Placental epithelial cell (primary cell): ENCODE data around the gene UPK3BL2. TPM values are rescaled to one million over a fixed set of nuclear protein-coding genes. Genes with fewer than 3 reads are reported as not detected.

Source experiments
- total RNA-seq: library from RNA; depleted of rRNA; stranded (reverse); fragments of >200 nt; gene quantifications from 2 replicates; pipeline ENCODE4 v1.2.3, GENCODE V29; 2012

UPK3BL2 gene
- total RNA-seq, result 12.2 and 20.2 TPM in 2 replicates

DNA sequence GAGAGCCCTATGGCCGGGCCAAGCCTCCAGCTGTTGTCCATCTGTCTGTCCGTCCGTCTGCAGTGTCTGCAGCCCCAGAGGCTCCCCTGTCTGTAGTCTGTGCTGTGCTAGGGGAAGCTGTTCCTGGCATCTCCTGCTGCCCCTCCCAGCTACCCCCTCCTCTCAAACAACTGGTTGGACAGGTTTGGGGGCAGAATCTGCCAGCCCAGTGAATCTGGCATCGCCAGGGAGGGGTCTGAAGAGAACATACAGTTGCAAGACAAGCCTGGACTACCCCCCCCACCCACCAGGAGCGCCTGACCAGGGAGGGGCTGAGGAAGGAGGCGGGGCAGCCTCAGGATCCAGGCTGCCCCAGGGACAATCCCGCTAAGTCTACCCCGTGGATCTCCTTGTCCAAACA lies at the start of gene UPK3BL2:
Gene UPK3BL2, minus strand, starts transcription at position 101 of the 400 bp plus-strand sequence. Its CDS starts 60 bp downstream, at position 41.

GRCh38 chr7:102572261-102573239 lies 29.1 kb upstream of the UPK3BL2 start, which contains the start of gene POLR2J3:
TSS of gene POLR2J3 (minus strand) at chr7:102572583. CDS start at chr7:102572521, 62 bp downstream.

GRCh38 chr7:102550808-102551422 lies 7.4 kb upstream of the UPK3BL2 start, which contains the start of gene SPDYE2:
TSS of gene SPDYE2 (plus strand) at chr7:102551226. CDS start at chr7:102553256, 2,030 bp downstream.

GRCh38 chr7:102517550-102518147 lies 25.8 kb downstream of the UPK3BL2 start, which contains the start of gene RASA4B:
TSS of gene RASA4B (minus strand) at chr7:102517777. CDS start at chr7:102517710, 67 bp downstream.

Other genes starting within 250 kb of the UPK3BL2 start
- gene SPDYE6, start 187.3 kb downstream of the UPK3BL2 start, total RNA-seq, result not detected in 2 replicates
- gene PRKRIP1, start 147.3 kb downstream of the UPK3BL2 start, total RNA-seq, result 15.3 and 17.7 TPM in 2 replicates
- gene ORAI2, start 110.1 kb downstream of the UPK3BL2 start, total RNA-seq, result 15.7 and 20.1 TPM in 2 replicates
- gene ALKBH4, start 78.8 kb downstream of the UPK3BL2 start, total RNA-seq, result 12.1 and 19.6 TPM in 2 replicates
- gene LRWD1, start 78.7 kb downstream of the UPK3BL2 start, total RNA-seq, result 17.7 and 20.8 TPM in 2 replicates
- 25.5 and 28.5 TPM in 2 replicates for gene POLR2J, start 64.8 kb downstream of the UPK3BL2 start, total RNA-seq
- 0.65 and 2.0 TPM in 2 replicates for gene RASA4B, start 25.9 kb downstream of the UPK3BL2 start, total RNA-seq
- gene SPDYE2, start 7.5 kb upstream of the UPK3BL2 start, total RNA-seq, result not detected in 2 replicates
- gene POLR2J3, start 28.9 kb upstream of the UPK3BL2 start, total RNA-seq, result 27.9 and 60.4 TPM in 2 replicates
- 1.4 and 13.7 TPM in 2 replicates for gene RASA4, start 73.1 kb upstream of the UPK3BL2 start, total RNA-seq
- 37.7 and 56.5 TPM in 2 replicates for gene UPK3BL1, start 99.1 kb upstream of the UPK3BL2 start, total RNA-seq
- not detected in 2 replicates for gene SPDYE2B, start 106.6 kb upstream of the UPK3BL2 start, total RNA-seq
- 2.8 and 6.7 TPM in 2 replicates for gene POLR2J2, start 128.0 kb upstream of the UPK3BL2 start, total RNA-seq
- 15.4 and 16.1 TPM in 2 replicates for gene FAM185A, start 205.3 kb upstream of the UPK3BL2 start, total RNA-seq